ENCODE data around the gene ADAMTS9.
"Not testable (repeated sequence)": the region's sequence is repeated elsewhere in the genome, so short reads cannot be mapped to it uniquely, and the experiment has no call there.

ADAMTS9 gene

GRCh38 chr3:64568895-64569517 lies 118.8 kb downstream of the ADAMTS9 start:
- DNase-seq = no peak

- no peak for DNase-seq
Observed at GRCh38 chr3:64566859-64567258, 120.9 kb downstream of the ADAMTS9 start.

- DNase-seq = no peak
Observed at GRCh38 chr3:64563751-64564150, 124.0 kb downstream of the ADAMTS9 start.

GRCh38 chr3:64561868-64562267 lies 125.9 kb downstream of the ADAMTS9 start:
- no peak for DNase-seq

GRCh38 chr3:64561325-64561843 lies 126.4 kb downstream of the ADAMTS9 start:
- DNase-seq = no peak

GRCh38 chr3:64560791-64561190 lies 127.0 kb downstream of the ADAMTS9 start:
- no peak for DNase-seq

- no peak for DNase-seq
Observed at GRCh38 chr3:64559588-64559987, 128.2 kb downstream of the ADAMTS9 start.

GRCh38 chr3:64556046-64556445 lies 131.8 kb downstream of the ADAMTS9 start:
- DNase-seq = no peak

GRCh38 chr3:64555351-64555750 lies 132.4 kb downstream of the ADAMTS9 start:
- DNase-seq = no peak

GRCh38 chr3:64554096-64554920 lies 133.5 kb downstream of the ADAMTS9 start:
- DNase-seq = no peak

GRCh38 chr3:64552966-64553365 lies 134.8 kb downstream of the ADAMTS9 start:
- DNase-seq = no peak

GRCh38 chr3:64552160-64552559 lies 135.6 kb downstream of the ADAMTS9 start:
- no peak for DNase-seq

GRCh38 chr3:64551697-64552096 lies 136.1 kb downstream of the ADAMTS9 start:
- DNase-seq = no peak

GRCh38 chr3:64550745-64551144 lies 137.1 kb downstream of the ADAMTS9 start:
- no peak for DNase-seq

GRCh38 chr3:64549869-64550268 lies 137.9 kb downstream of the ADAMTS9 start:
- no peak for DNase-seq

- DNase-seq = no peak
Observed at GRCh38 chr3:64548200-64548889, 139.5 kb downstream of the ADAMTS9 start.

- DNase-seq = no peak
Observed at GRCh38 chr3:64546856-64547255, 140.9 kb downstream of the ADAMTS9 start.

- DNase-seq = not testable (repeated sequence)
Observed at GRCh38 chr3:64545239-64545638, 142.6 kb downstream of the ADAMTS9 start.

- no peak for DNase-seq
Observed at GRCh38 chr3:64541803-64542202, 146.0 kb downstream of the ADAMTS9 start.

GRCh38 chr3:64539451-64540196 lies 148.2 kb downstream of the ADAMTS9 start:
- no peak for DNase-seq

GRCh38 chr3:64536166-64536565 lies 151.6 kb downstream of the ADAMTS9 start:
- DNase-seq = no peak

GRCh38 chr3:64533617-64534317 lies 154.0 kb downstream of the ADAMTS9 start:
- peak; percentile 66 for DNase-seq

Data from activated CD8-positive, alpha-beta memory T cell treated with anti-CD3 and anti-CD28 coated beads for 24 hours (primary cell).